ENCODE results near the gene CFAP46. TPM values are rescaled to one million over a fixed set of nuclear protein-coding genes. Genes with fewer than 3 reads are reported as not detected.
A peak's percentile ranks its signal among the peaks of the same experiment; 100 is the strongest.

CFAP46 gene
- polyA plus RNA-seq, 3 donors = 0.07 TPM; not detected in 2

- Histone ChIP-seq H3K36me3 (replicated peaks in 1 of 2; ENCODE audit: control insufficient read depth in 1 of 2, insufficient read depth in 2 of 2, low read length in 2 of 2) (no peaks in the 10 kb centered on the region), H3K4me2 (replicated peaks; ENCODE audit: extremely low read depth, low read length, poor library complexity, severe bottlenecking) (no peak overlapping the region), H3K9me3 (replicated peaks in 1 of 2; ENCODE audit: control insufficient read depth in 1 of 2, insufficient read depth in 1 of 2, low read length in 2 of 2) (no peaks in the 10 kb centered on the region), H3K79me2 (ENCODE audit: insufficient read depth, low read length) (no peaks in the 10 kb centered on the region), H3K4me1 (ENCODE audit: control insufficient read depth in 1 of 2, insufficient read depth in 2 of 2, low read length in 2 of 2) (no peaks in the 10 kb centered on the region), H3K4me3 (replicated peaks in 1 of 3; ENCODE audit: low read depth in 2 of 3, low read length in 3 of 3) (no peak overlapping the region), H4K20me1 (ENCODE audit: insufficient read depth, low read length) (no peaks in the 10 kb centered on the region), H3K9ac (ENCODE audit: insufficient read depth, low read length, poor library complexity, severe bottlenecking) (no peak overlapping the region), H2AFZ (ENCODE audit: insufficient read depth, low read depth, low read length, poor library complexity, severe bottlenecking) (no peak overlapping the region), H3K27me3 (ENCODE audit: control insufficient read depth in 2 of 2, insufficient read depth in 2 of 2, low read length in 2 of 2) (peaks cover 0 to 31% of the 10 kb centered on the region in 2 donors), H3K27ac (ENCODE audit: low read depth in 1 of 2, low read length in 2 of 2) (no peak overlapping the region)
- WGBS (ENCODE audit: insufficient coverage) = 54% methylated on average over 22 of the region's 31 CpGs
- no peaks in the 10 kb centered on the region for H3K36me3 Mint-ChIP-seq
- no peak for DNase-seq
- H3K4me3 Mint-ChIP-seq = no peak overlapping the region
- no peak overlapping the region for H3K27ac Mint-ChIP-seq
- H3K9me3 Mint-ChIP-seq = peaks cover 0 to 9% (median 0%) of the 10 kb centered on the region in 7 donors
- H3K27me3 Mint-ChIP-seq (ENCODE audit: low read depth in 3 of 3) = peaks cover 20 to 57% (median 35%) of the 10 kb centered on the region in 3 donors
- no peaks in the 10 kb centered on the region for H3K4me1 Mint-ChIP-seq
- intact Hi-C loops (cut with micrococcal nuclease) = no loop called here
- TF ChIP-seq, protein P1, sequence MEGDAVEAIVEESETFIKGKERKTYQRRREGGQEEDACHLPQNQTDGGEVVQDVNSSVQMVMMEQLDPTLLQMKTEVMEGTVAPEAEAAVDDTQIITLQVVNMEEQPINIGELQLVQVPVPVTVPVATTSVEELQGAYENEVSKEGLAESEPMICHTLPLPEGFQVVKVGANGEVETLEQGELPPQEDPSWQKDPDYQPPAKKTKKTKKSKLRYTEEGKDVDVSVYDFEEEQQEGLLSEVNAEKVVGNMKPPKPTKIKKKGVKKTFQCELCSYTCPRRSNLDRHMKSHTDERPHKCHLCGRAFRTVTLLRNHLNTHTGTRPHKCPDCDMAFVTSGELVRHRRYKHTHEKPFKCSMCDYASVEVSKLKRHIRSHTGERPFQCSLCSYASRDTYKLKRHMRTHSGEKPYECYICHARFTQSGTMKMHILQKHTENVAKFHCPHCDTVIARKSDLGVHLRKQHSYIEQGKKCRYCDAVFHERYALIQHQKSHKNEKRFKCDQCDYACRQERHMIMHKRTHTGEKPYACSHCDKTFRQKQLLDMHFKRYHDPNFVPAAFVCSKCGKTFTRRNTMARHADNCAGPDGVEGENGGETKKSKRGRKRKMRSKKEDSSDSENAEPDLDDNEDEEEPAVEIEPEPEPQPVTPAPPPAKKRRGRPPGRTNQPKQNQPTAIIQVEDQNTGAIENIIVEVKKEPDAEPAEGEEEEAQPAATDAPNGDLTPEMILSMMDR (IDR thresholded peaks at IDR 0.05) = no peak
Observed at GRCh38 chr10:132790934-132791829, 151.2 kb downstream of the CFAP46 start.

GRCh38 chr10:132790470-132790869 lies 151.9 kb downstream of the CFAP46 start:
- H3K27me3 ChIP-seq (ENCODE audit: control insufficient read depth in 2 of 2, insufficient read depth in 2 of 2, low read length in 2 of 2) = peaks cover 0 to 32% of the 10 kb centered on the region in 2 donors
- Mint-ChIP-seq H3K4me1 (no peaks in the 10 kb centered on the region), H3K27me3 (ENCODE audit: low read depth in 3 of 3) (peaks cover 23 to 57% (median 38%) of the 10 kb centered on the region in 3 donors), H3K4me3 (peak overlapping the region in 1 of 2 donors; percentile 26), H3K36me3 (no peaks in the 10 kb centered on the region), H3K9me3 (peaks cover 0 to 9% (median 0%) of the 10 kb centered on the region in 7 donors), H3K27ac (no peak overlapping the region)
- H3K27ac ChIP-seq (ENCODE audit: low read depth in 1 of 2, low read length in 2 of 2) = no peak overlapping the region
- H3K9me3 ChIP-seq (replicated peaks in 1 of 2; ENCODE audit: control insufficient read depth in 1 of 2, insufficient read depth in 1 of 2, low read length in 2 of 2) = no peaks in the 10 kb centered on the region
- H3K36me3 ChIP-seq (replicated peaks in 1 of 2; ENCODE audit: control insufficient read depth in 1 of 2, insufficient read depth in 2 of 2, low read length in 2 of 2) = no peaks in the 10 kb centered on the region
- 71% methylated on average over 1 of the region's 7 CpGs for WGBS (ENCODE audit: insufficient coverage)
- no peak overlapping the region for H3K9ac ChIP-seq (ENCODE audit: insufficient read depth, low read length, poor library complexity, severe bottlenecking)
- no peak for DNase-seq
- no peaks in the 10 kb centered on the region for H3K4me1 ChIP-seq (ENCODE audit: control insufficient read depth in 1 of 2, insufficient read depth in 2 of 2, low read length in 2 of 2)
- intact Hi-C loops (cut with micrococcal nuclease) = no loop called here
- H2AFZ ChIP-seq (ENCODE audit: insufficient read depth, low read depth, low read length, poor library complexity, severe bottlenecking) = no peak overlapping the region
- H4K20me1 ChIP-seq (ENCODE audit: insufficient read depth, low read length) = no peaks in the 10 kb centered on the region
- H3K79me2 ChIP-seq (ENCODE audit: insufficient read depth, low read length) = no peaks in the 10 kb centered on the region
- H3K4me3 ChIP-seq (replicated peaks in 1 of 3; ENCODE audit: low read depth in 2 of 3, low read length in 3 of 3) = no peak overlapping the region
- no peak overlapping the region for H3K4me2 ChIP-seq (replicated peaks; ENCODE audit: extremely low read depth, low read length, poor library complexity, severe bottlenecking)
- TF ChIP-seq, protein P1 (IDR thresholded peaks at IDR 0.05) = no peak

Data from CD14-positive monocyte (primary cell).